GM23338 (cell line): ENCODE measurements around the gene CACNA2D2. TPM values are rescaled to one million over a fixed set of nuclear protein-coding genes. Genes with fewer than 3 reads are reported as not detected.

Experiments
- ATAC-seq: fragments of 200-7000 bp; cut with Tn5 transposase; 3 replicates; pipeline ENCODE4 v1.9.1; 2020
- DNase-seq: peaks from one replicate; pipeline ENCODE4 v3.0.0-alpha.2; 2015; ENCODE audit warnings: low spot score
- H2AFZ ChIP-seq: fragments of 200-600 bp; sonication (generic); 2 replicates; pipeline ENCODE4 v1.8.0; 2016; ENCODE audit warnings: antibody characterized with exemption, mild to moderate bottlenecking, moderate library complexity
- H3F3A ChIP-seq: fragments of 200-600 bp; sonication (generic); replicated peaks from 2 replicates; pipeline ENCODE4 v1.8.0; 2017; ENCODE audit warnings: antibody characterized with exemption, mixed run types, low read depth
- H3K27ac ChIP-seq: fragments of 200-600 bp; sonication (generic); 2 replicates; pipeline ENCODE4 v1.6.1; 2016; ENCODE audit warnings: low read depth
- H3K27me3 ChIP-seq: fragments of 200-600 bp; sonication (generic); 2 replicates; pipeline ENCODE4 v1.8.0; 2016; ENCODE audit warnings: mild to moderate bottlenecking, mixed run types, moderate library complexity; ENCODE audit not compliant: insufficient read depth
- H3K36me3 ChIP-seq: fragments of 200-600 bp; sonication (generic); 2 replicates; pipeline ENCODE4 v1.8.0; 2016; ENCODE audit warnings: mild to moderate bottlenecking; ENCODE audit not compliant: insufficient read depth
- H3K4me1 ChIP-seq: fragments of 200-600 bp; sonication (generic); 2 replicates; pipeline ENCODE4 v1.8.0; 2016; ENCODE audit warnings: mild to moderate bottlenecking, moderate library complexity; ENCODE audit not compliant: insufficient read depth
- H3K4me2 ChIP-seq: fragments of 200-600 bp; sonication (generic); 2 replicates; pipeline ENCODE4 v1.7.1; 2017; ENCODE audit warnings: mixed run types
- H3K4me3 ChIP-seq: fragments of 200-600 bp; sonication (generic); 2 replicates; pipeline ENCODE4 v1.6.1; 2016; ENCODE audit warnings: mixed run types
- H3K79me2 ChIP-seq: fragments of 200-600 bp; sonication (generic); replicated peaks from 2 replicates; pipeline ENCODE4 v1.8.0; 2017; ENCODE audit warnings: mild to moderate bottlenecking; ENCODE audit not compliant: insufficient read depth
- H3K9me2 ChIP-seq: fragments of 200-600 bp; sonication (generic); 2 replicates; pipeline ENCODE4 v1.8.0; 2017; ENCODE audit not compliant: insufficient read depth
- H4K20me1 ChIP-seq: fragments of 200-600 bp; sonication (generic); replicated peaks from 2 replicates; pipeline ENCODE4 v1.8.0; 2017; ENCODE audit warnings: mild to moderate bottlenecking; ENCODE audit not compliant: insufficient read depth
- H3K27ac Mint-ChIP-seq: 2 replicates; pipeline ENCODE4 v1.8.0; 2020; ENCODE audit warnings: inconsistent platforms, mild to moderate bottlenecking, moderate library complexity, mixed read lengths
- H3K27me3 Mint-ChIP-seq: 3 replicates; pipeline ENCODE4 v1.8.0; 2022; ENCODE audit warnings: low read depth, mild to moderate bottlenecking, moderate library complexity, mixed read lengths, inconsistent platforms; ENCODE audit not compliant: insufficient read depth, poor library complexity
- H3K36me3 Mint-ChIP-seq: 3 replicates; pipeline ENCODE4 v1.8.0; 2021; ENCODE audit warnings: low read depth, mild to moderate bottlenecking, inconsistent platforms, moderate library complexity, mixed read lengths
- H3K4me1 Mint-ChIP-seq: 3 replicates; pipeline ENCODE4 v1.8.0; 2020; ENCODE audit warnings: mild to moderate bottlenecking, inconsistent platforms, mixed read lengths
- H3K4me3 Mint-ChIP-seq: 3 replicates; pipeline ENCODE4 v1.8.0; 2021; ENCODE audit warnings: moderate library complexity, mild to moderate bottlenecking, inconsistent platforms, mixed read lengths
- H3K9me3 Mint-ChIP-seq: 3 replicates; pipeline ENCODE4 v1.8.0; 2020; ENCODE audit warnings: moderate library complexity, mild to moderate bottlenecking, inconsistent platforms, mixed read lengths
- EZH2phosphoT487 ChIP-seq: fragments of 200-600 bp; sonication (generic); IDR thresholded peaks from one replicate; pipeline ENCODE4 v1.8.1; 2018; ENCODE audit warnings: antibody characterized with exemption; ENCODE audit not compliant: unreplicated experiment
- NANOG ChIP-seq: IDR thresholded peaks from 2 replicates; pipeline ENCODE4 v1.6.1; 2016; ENCODE audit warnings: antibody characterized with exemption, borderline replicate concordance
- POLR2AphosphoS5 ChIP-seq: IDR thresholded peaks from 2 replicates; pipeline ENCODE4 v1.6.1; 2016; ENCODE audit warnings: antibody characterized with exemption, low read depth
- ZNF331 ChIP-seq: fragments of 250-450 bp; sonication (Bioruptor Pico); IDR thresholded peaks from 2 replicates; pipeline ENCODE4 v1.5.0; 2020; ENCODE audit warnings: low read depth, mild to moderate bottlenecking, moderate library complexity
- ZNF462 ChIP-seq: fragments of 250-450 bp; sonication (Bioruptor Pico); IDR thresholded peaks from 2 replicates; pipeline ENCODE4 v1.5.0; 2020; ENCODE audit warnings: mild to moderate bottlenecking, moderate library complexity
- polyA plus RNA-seq: library from polyadenylated mRNA; unstranded; fragments of >200 nt; fragmentation: Nextera tagmentation; extraction: Ambion mirVana; gene quantifications from 2 replicates; pipeline ENCODE4 v1.2.1, GENCODE V29; 2016
- total RNA-seq: library from RNA; depleted of rRNA; stranded (reverse); fragments of >200 nt; shearing (Covaris generic); gene quantifications from 2 replicates; pipeline ENCODE4 v1.2.3, GENCODE V29; 2014

Gene CACNA2D2
- total and polyA plus RNA-seq, 2 experiments from 2014 or later: 4.7 to 11.4 TPM

GRCh38 chr3:50330330-50330729 lies 173.1 kb downstream of the CACNA2D2 start:
- Histone ChIP-seq H4K20me1 (peaks cover 14% of the 10 kb centered on the region; the same call in 1 of the 2 replicates), H3K4me3 (no peak overlapping the region), H3K27me3 (no peaks in the 10 kb centered on the region), H3K4me2 (no peak overlapping the region), H3K79me2 (peaks cover 34% of the 10 kb centered on the region), H3K4me1 (peaks cover 9% of the 10 kb centered on the region), H3K27ac (no peak overlapping the region), H3K9me2 (no peaks in the 10 kb centered on the region), H2AFZ (no peak overlapping the region), H3F3A (peaks cover 20% of the 10 kb centered on the region; the same call in 1 of the 2 replicates), H3K36me3 (peaks cover 8% of the 10 kb centered on the region)
- H3K4me3 Mint-ChIP-seq: no peak overlapping the region
- no peaks in the 10 kb centered on the region for H3K9me3 Mint-ChIP-seq
- TF ChIP-seq ZNF331 (CRISPR knock-in tag) (no peak), EZH2phosphoT487 (no peak), POLR2AphosphoS5 (no peak), ZNF462 (CRISPR knock-in tag) (no peak), NANOG (no peak)
- DNase-seq (no peak), ATAC-seq (no peak)
- H3K4me1 Mint-ChIP-seq: peaks cover 15% of the 10 kb centered on the region; the same call in 1 of the 3 replicates
- peaks cover 33% of the 10 kb centered on the region for H3K36me3 Mint-ChIP-seq
- no peak overlapping the region for H3K27ac Mint-ChIP-seq
- peaks cover 7% of the 10 kb centered on the region for H3K27me3 Mint-ChIP-seq
